Measurements from ENCODE around the gene SH3RF3. TPM values are rescaled to one million over a fixed set of nuclear protein-coding genes. Genes with fewer than 3 reads are reported as not detected.

Gene SH3RF3
- total RNA-seq, 1 donor from 2014 or later, result 7.4 TPM

DNA sequence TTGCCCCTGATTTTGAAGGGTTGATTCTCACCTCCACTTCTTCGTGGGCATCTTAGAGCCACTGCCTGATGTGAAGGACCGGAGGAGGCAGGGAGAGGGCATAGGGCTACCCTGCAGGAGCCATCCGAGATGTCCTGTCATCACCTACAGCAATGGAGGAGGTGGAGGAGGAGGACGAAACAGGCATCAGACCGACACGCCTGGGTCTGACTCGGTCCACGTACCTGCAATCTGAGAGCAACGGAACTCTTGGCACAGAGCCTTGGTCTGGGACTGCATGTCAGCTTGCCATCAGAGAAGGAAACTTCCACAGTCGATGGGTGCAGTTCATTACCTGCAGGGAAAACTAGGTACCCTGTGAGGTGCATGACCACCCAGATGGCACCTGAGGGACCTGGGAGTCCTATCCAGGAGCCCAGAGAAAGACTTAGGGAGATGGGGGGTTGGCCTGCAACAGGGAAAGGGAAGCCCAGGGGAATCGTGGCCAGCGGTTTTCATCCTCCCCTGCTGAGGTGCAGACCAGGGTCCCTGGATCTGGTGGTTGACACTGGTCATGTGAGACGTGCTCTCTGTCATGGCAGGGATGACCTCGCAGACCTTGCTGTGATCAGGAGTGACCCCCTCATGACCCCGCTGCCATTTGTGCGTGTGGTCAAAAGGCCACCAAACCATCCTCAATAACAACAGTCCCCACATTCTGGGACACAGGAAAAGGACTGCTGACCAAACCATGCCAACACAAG is 293.9 kb downstream of the SH3RF3 start:
- H3K9me3 ChIP-seq, result no peaks in the 10 kb centered on the region
- intact Hi-C loops (cut with DNase I), result no loop called here
- no peaks in the 10 kb centered on the region for H3K27me3 ChIP-seq
- TF ChIP-seq, protein P1, sequence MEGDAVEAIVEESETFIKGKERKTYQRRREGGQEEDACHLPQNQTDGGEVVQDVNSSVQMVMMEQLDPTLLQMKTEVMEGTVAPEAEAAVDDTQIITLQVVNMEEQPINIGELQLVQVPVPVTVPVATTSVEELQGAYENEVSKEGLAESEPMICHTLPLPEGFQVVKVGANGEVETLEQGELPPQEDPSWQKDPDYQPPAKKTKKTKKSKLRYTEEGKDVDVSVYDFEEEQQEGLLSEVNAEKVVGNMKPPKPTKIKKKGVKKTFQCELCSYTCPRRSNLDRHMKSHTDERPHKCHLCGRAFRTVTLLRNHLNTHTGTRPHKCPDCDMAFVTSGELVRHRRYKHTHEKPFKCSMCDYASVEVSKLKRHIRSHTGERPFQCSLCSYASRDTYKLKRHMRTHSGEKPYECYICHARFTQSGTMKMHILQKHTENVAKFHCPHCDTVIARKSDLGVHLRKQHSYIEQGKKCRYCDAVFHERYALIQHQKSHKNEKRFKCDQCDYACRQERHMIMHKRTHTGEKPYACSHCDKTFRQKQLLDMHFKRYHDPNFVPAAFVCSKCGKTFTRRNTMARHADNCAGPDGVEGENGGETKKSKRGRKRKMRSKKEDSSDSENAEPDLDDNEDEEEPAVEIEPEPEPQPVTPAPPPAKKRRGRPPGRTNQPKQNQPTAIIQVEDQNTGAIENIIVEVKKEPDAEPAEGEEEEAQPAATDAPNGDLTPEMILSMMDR (IDR thresholded peaks at IDR 0.05), result no peak
- peaks cover 4% of the 10 kb centered on the region for H3K4me1 ChIP-seq
- no peaks in the 10 kb centered on the region for H3K36me3 ChIP-seq
- H3K27ac ChIP-seq, result no peak overlapping the region
- H3K4me3 ChIP-seq, result no peak overlapping the region
- no peak for DNase-seq
- ATAC-seq, result no peak

DNA sequence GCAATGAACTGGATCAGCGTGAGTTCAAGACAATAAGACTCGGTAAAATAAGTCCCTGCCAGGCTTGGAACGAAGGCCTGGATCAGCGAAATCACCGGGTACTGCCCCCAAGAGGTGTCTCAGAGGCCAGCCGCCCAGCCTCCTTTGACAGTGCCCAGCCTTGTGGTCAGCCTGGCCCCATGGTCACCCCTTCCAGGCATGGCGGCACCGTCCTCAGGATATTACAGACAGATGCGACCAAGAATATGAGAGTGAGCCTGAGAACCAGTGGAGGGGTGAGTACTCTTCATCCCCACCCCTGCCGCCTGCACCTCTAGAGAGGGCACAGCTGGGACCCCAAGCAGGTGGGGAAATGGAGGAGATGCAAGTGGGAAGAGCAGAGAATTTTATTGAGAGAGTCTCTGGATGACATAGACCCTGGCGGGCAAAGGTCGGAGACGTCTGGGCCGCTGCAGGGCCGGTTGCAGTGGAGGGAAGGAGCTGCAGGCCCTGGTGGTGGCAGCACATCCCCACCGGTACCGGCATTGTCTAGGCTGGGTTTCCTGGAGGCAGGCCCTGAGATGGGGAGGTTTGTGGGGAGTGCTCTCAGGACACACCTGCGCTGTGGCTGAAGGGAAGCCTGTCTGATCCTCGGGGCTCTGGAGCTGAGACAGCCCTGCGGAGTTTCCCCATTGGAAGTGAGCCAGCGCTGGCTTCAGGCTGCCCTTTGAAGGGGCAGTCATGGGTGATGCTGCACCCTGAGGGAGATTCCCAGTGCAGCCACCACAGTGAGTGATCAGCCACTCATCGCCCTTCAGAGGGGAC is 294.8 kb downstream of the SH3RF3 start:
- no peaks in the 10 kb centered on the region for H3K36me3 ChIP-seq
- no peak overlapping the region for H3K27ac ChIP-seq
- ATAC-seq (no peak), DNase-seq (no peak)
- TF ChIP-seq, protein P1 (IDR thresholded peaks at IDR 0.05), result no peak
- intact Hi-C loops (cut with DNase I), result no loop called here
- no peaks in the 10 kb centered on the region for H3K9me3 ChIP-seq
- H3K4me1 ChIP-seq, result peaks cover 4% of the 10 kb centered on the region
- H3K27me3 ChIP-seq, result no peaks in the 10 kb centered on the region
- no peak overlapping the region for H3K4me3 ChIP-seq

- intact Hi-C loops (cut with DNase I), result no loop called here
- H3K36me3 ChIP-seq, result no peaks in the 10 kb centered on the region
- ATAC-seq (no peak), DNase-seq (no peak)
- no peak overlapping the region for H3K27ac ChIP-seq
- no peaks in the 10 kb centered on the region for H3K4me1 ChIP-seq
- no peaks in the 10 kb centered on the region for H3K27me3 ChIP-seq
- TF ChIP-seq, protein P1 (IDR thresholded peaks at IDR 0.05), result no peak
- no peak overlapping the region for H3K4me3 ChIP-seq
- H3K9me3 ChIP-seq, result no peaks in the 10 kb centered on the region
These were observed 296.4 kb downstream of the SH3RF3 start for GRCh38 chr2:109425411-109425810.

DNA sequence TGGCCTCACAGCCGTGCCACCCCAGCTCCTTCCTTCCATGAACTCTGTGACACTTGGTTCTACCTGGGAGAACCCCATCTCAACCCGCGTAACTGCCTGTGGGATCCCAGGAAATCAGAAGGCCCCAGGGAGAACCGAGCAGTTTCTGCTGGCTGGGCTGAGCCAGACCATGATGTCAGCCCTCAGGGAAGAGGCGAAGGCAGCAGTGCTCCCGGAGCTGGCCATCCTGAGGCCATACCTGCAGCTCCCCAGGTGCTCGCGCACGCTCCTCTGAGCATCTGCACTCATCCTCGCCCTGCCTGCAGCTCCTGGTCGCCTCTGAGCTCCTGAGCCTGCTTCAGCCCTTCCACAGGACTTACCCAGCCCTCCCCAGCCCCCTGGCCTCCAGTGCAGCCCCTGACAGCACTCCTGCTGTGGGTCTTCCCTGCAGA is 298.7 kb downstream of the SH3RF3 start:
- ATAC-seq (no peak), DNase-seq (no peak)
- intact Hi-C loops (cut with DNase I), result no loop called here
- H3K36me3 ChIP-seq, result no peaks in the 10 kb centered on the region
- H3K9me3 ChIP-seq, result no peaks in the 10 kb centered on the region
- no peak overlapping the region for H3K27ac ChIP-seq
- TF ChIP-seq, protein P1 (IDR thresholded peaks at IDR 0.05), result no peak
- H3K4me3 ChIP-seq, result no peak overlapping the region
- H3K27me3 ChIP-seq, result no peaks in the 10 kb centered on the region
- no peaks in the 10 kb centered on the region for H3K4me1 ChIP-seq

- intact Hi-C loops (cut with DNase I), result no loop called here
- ATAC-seq (no peak), DNase-seq (no peak)
- Histone ChIP-seq H3K27me3 (no peaks in the 10 kb centered on the region), H3K27ac (no peak overlapping the region), H3K9me3 (no peaks in the 10 kb centered on the region), H3K4me3 (no peak overlapping the region), H3K4me1 (no peaks in the 10 kb centered on the region), H3K36me3 (no peaks in the 10 kb centered on the region)
- TF ChIP-seq, protein P1 (IDR thresholded peaks at IDR 0.05), result no peak
These were observed 299.3 kb downstream of the SH3RF3 start for GRCh38 chr2:109428281-109428680.
